ENCODE results near the gene MBNL1.

Gene MBNL1

GRCh38 chr3:152404976-152405375 lies 136.2 kb downstream of the MBNL1 start:
- Histone ChIP-seq H3K27ac (ENCODE audit: extremely low read depth, low read depth, low read length) (no peak overlapping the region), H3K4me1 (ENCODE audit: control insufficient read depth, insufficient read depth, low read length) (peaks cover 8% of the 10 kb centered on the region), H3K4me3 (ENCODE audit: low read depth, low read length) (no peak overlapping the region), H3K36me3 (ENCODE audit: control insufficient read depth in 2 of 2, insufficient read depth in 1 of 2, low read length in 2 of 2) (no peaks in the 10 kb centered on the region), H3K9me3 (ENCODE audit: control insufficient read depth, insufficient read depth, low read depth, low read length) (no peaks in the 10 kb centered on the region)
- POLR2A ChIA-PET: no interaction called here
- no peak for TF ChIP-seq ZBTB21 (tag by site-specific recombination; IDR thresholded peaks at IDR 0.05)
- no peak for TF ChIP-seq GFI1B (tag by site-specific recombination; IDR thresholded peaks at IDR 0.05)
- TF ChIP-seq BCL6B (tag by site-specific recombination; IDR thresholded peaks at IDR 0.05): no peak
- no peak for TF ChIP-seq ZNF585B (tag by site-specific recombination; IDR thresholded peaks at IDR 0.05)
- TF ChIP-seq ZNF157 (tag by site-specific recombination; IDR thresholded peaks at IDR 0.05): no peak
- TF ChIP-seq ZNF280C (tag by site-specific recombination; IDR thresholded peaks at IDR 0.05): no peak
- no peak for TF ChIP-seq ZNF660 (tag by site-specific recombination; IDR thresholded peaks at IDR 0.05)
- TF ChIP-seq HOXA7 (CRISPR knock-in tag; IDR thresholded peaks at IDR 0.05; ENCODE audit: borderline replicate concordance): no peak
- no peak for TF ChIP-seq BCL11B (tag by site-specific recombination; IDR thresholded peaks at IDR 0.05; ENCODE audit: low read depth)
- TF ChIP-seq HOXD13 (CRISPR knock-in tag; IDR thresholded peaks at IDR 0.05; ENCODE audit: borderline replicate concordance): no peak
- no peak for TF ChIP-seq ZNF174 (tag by site-specific recombination; IDR thresholded peaks at IDR 0.05)
- TF ChIP-seq ZBTB6 (tag by site-specific recombination; IDR thresholded peaks at IDR 0.05): no peak
- TF ChIP-seq ZNF645 (tag by site-specific recombination; IDR thresholded peaks at IDR 0.05): no peak
- CTCF ChIA-PET: interaction anchor here (0.7 kb wide), 1 partner anchor 433 kb away, joined by 3 read pairs; no protein-coding TSS in a partner anchor

- POLR2A ChIA-PET: no interaction called here
- no peak overlapping the region for H3K4me3 ChIP-seq (ENCODE audit: low read depth, low read length)
- CTCF ChIA-PET: no interaction called here
- peak; percentile 47; the same call in 1 of the 2 replicates for TF ChIP-seq ZNF692 (tag by site-specific recombination; IDR thresholded peaks at IDR 0.05)
- TF ChIP-seq ZNF274 (IDR thresholded peaks at IDR 0.05; ENCODE audit: low read length): no peak
- no peak for TF ChIP-seq ZNF274 (tag by site-specific recombination; IDR thresholded peaks at IDR 0.05; ENCODE audit: borderline replicate concordance)
- TF ChIP-seq KLF9 (tag by site-specific recombination; IDR thresholded peaks at IDR 0.05; ENCODE audit: low read depth): peak; percentile 46; the same call in 1 of the 2 replicates
- TF ChIP-seq ZNF747 (tag by site-specific recombination; IDR thresholded peaks at IDR 0.05): no peak
- TF ChIP-seq BCL11A (tag by site-specific recombination; IDR thresholded peaks at IDR 0.05; ENCODE audit: low read depth): no peak
- TF ChIP-seq ZNF670 (tag by site-specific recombination; IDR thresholded peaks at IDR 0.05; ENCODE audit: low read depth): no peak
- TF ChIP-seq PATZ1 (tag by site-specific recombination; IDR thresholded peaks at IDR 0.05): peak; percentile 59
- no peak for TF ChIP-seq ZNF292 (tag by site-specific recombination; IDR thresholded peaks at IDR 0.05; ENCODE audit: borderline replicate concordance, low read depth)
- no peak for TF ChIP-seq ZNF560 (tag by site-specific recombination; IDR thresholded peaks at IDR 0.05; ENCODE audit: borderline replicate concordance)
- no peak for TF ChIP-seq EGR2 (tag by site-specific recombination; IDR thresholded peaks at IDR 0.05; ENCODE audit: low read depth)
- peak; percentile 71; the same call in 1 of the 2 replicates for TF ChIP-seq ZNF558 (tag by site-specific recombination; IDR thresholded peaks at IDR 0.05)
Observed at GRCh38 chr3:152405915-152406802, 137.4 kb downstream of the MBNL1 start.

More at GRCh38 chr3:152405915-152406802, 137.4 kb downstream of the MBNL1 start:
- Histone ChIP-seq H3K9me3 (ENCODE audit: control insufficient read depth, insufficient read depth, low read depth, low read length) (no peaks in the 10 kb centered on the region), H3K36me3 (ENCODE audit: control insufficient read depth in 2 of 2, insufficient read depth in 1 of 2, low read length in 2 of 2) (no peaks in the 10 kb centered on the region), H3K27ac (ENCODE audit: extremely low read depth, low read depth, low read length) (no peak overlapping the region), H3K4me1 (ENCODE audit: control insufficient read depth, insufficient read depth, low read length) (peaks cover 7% of the 10 kb centered on the region; the same call in 1 of the 2 replicates)

Data from HEK293 (cell line).